Measurements from ENCODE around the gene TEX53.

Gene TEX53

GRCh38 chr9:114680259-114681001 lies 22.8 kb upstream of the TEX53 start:
- no peak for DNase-seq (ENCODE audit: low read depth)

GRCh38 chr9:114678795-114679194 lies 21.2 kb upstream of the TEX53 start:
- DNase-seq (ENCODE audit: low read depth), result no peak

- DNase-seq (ENCODE audit: low read depth), result no peak
These were observed 20.5 kb upstream of the TEX53 start for GRCh38 chr9:114678130-114678529.

GRCh38 chr9:114677418-114677817 lies 19.8 kb upstream of the TEX53 start:
- peak; percentile 100 for DNase-seq (ENCODE audit: low read depth)

GRCh38 chr9:114676901-114677300 lies 19.3 kb upstream of the TEX53 start:
- no peak for DNase-seq (ENCODE audit: low read depth)

GRCh38 chr9:114674798-114675540 lies 17.4 kb upstream of the TEX53 start:
- peak; percentile 40 for DNase-seq (ENCODE audit: low read depth)

GRCh38 chr9:114674076-114674797 lies 16.6 kb upstream of the TEX53 start:
- DNase-seq (ENCODE audit: low read depth), result no peak

GRCh38 chr9:114671605-114672004 lies 14.0 kb upstream of the TEX53 start:
- DNase-seq (ENCODE audit: low read depth), result no peak

- DNase-seq (ENCODE audit: low read depth), result no peak
These were observed 12.4 kb upstream of the TEX53 start for GRCh38 chr9:114669961-114670360.

GRCh38 chr9:114668146-114668545 lies 10.5 kb upstream of the TEX53 start:
- no peak for DNase-seq (ENCODE audit: low read depth)

GRCh38 chr9:114666851-114667250 lies 9.2 kb upstream of the TEX53 start:
- DNase-seq (ENCODE audit: low read depth), result no peak

- no peak for DNase-seq (ENCODE audit: low read depth)
These were observed 8.8 kb upstream of the TEX53 start for GRCh38 chr9:114666401-114666800.

- DNase-seq (ENCODE audit: low read depth), result no peak
These were observed 6.6 kb upstream of the TEX53 start for GRCh38 chr9:114664181-114664580.

- DNase-seq (ENCODE audit: low read depth), result peak; percentile 27
These were observed 4.7 kb upstream of the TEX53 start for GRCh38 chr9:114662081-114662989.

GRCh38 chr9:114656301-114656700 lies 1.3 kb downstream of the TEX53 start:
- no peak for DNase-seq (ENCODE audit: low read depth)

GRCh38 chr9:114655689-114656088 lies 1.9 kb downstream of the TEX53 start:
- peak; percentile 78 for DNase-seq (ENCODE audit: low read depth)

GRCh38 chr9:114653556-114654159 lies 3.9 kb downstream of the TEX53 start:
- DNase-seq (ENCODE audit: low read depth), result peak; percentile 63

- DNase-seq (ENCODE audit: low read depth), result peak; percentile 54
These were observed 4.6 kb downstream of the TEX53 start for GRCh38 chr9:114652776-114653555.

- no peak for DNase-seq (ENCODE audit: low read depth)
These were observed 13.7 kb downstream of the TEX53 start for GRCh38 chr9:114643896-114644295.

- DNase-seq (ENCODE audit: low read depth), result no peak
These were observed 14.6 kb downstream of the TEX53 start for GRCh38 chr9:114643001-114643400.

GRCh38 chr9:114641967-114642366 lies 15.6 kb downstream of the TEX53 start:
- DNase-seq (ENCODE audit: low read depth), result no peak
